GM12875 (cell line): Measurements from ENCODE around the gene VAV2.

Source experiments
- H3K4me3 ChIP-seq: one replicate; pipeline ENCODE4 v1.5.1; 2011; ENCODE audit warnings: low read depth, low read length, control low read depth
- TF ChIP-seq, protein P1 (sequence below): IDR thresholded peaks from 2 replicates; pipeline ENCODE4 v1.5.1; 2011; ENCODE audit warnings: low read depth, mild to moderate bottlenecking, control low read depth, inconsistent platforms, low read length, moderate library complexity, borderline replicate concordance; ENCODE audit not compliant: insufficient read depth

The VAV2 gene

DNA sequence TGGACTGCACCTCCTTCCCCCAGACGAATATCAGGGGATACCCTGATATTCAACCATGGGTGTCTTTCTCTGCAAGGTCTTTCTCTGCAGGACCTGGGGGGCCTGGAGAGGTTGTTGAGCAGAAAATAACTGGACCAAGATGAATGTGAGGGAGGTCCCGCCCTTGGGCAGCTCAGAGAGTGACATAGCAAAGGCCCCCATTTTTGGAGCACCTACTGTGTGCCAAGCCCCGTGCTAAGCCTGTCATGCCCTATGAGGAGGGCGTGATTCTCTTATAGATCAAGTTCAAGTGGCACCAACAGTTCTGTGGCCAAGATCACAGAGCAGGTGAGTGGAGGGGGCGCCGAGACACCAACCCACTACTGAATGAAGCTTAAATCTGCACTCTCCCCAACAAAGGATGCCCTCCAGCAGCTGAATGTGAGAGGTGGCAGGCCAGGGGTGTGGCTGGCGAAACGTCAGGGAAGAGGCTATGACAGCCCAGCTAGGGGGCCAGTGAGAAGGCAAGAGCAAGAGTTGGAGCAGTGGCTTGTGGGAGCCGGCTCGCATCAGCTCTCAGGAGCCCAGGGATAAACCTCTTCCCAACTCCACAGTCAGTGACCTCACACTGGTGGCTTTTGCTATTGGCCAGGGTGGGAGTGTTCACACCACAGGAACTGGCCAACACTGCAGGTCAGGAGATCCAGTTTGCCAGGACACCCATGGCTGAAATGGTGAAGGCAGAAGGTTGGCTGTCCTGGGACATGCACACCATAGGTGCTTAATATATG lies 259.3 kb downstream of the VAV2 start:
- TF ChIP-seq, protein P1, sequence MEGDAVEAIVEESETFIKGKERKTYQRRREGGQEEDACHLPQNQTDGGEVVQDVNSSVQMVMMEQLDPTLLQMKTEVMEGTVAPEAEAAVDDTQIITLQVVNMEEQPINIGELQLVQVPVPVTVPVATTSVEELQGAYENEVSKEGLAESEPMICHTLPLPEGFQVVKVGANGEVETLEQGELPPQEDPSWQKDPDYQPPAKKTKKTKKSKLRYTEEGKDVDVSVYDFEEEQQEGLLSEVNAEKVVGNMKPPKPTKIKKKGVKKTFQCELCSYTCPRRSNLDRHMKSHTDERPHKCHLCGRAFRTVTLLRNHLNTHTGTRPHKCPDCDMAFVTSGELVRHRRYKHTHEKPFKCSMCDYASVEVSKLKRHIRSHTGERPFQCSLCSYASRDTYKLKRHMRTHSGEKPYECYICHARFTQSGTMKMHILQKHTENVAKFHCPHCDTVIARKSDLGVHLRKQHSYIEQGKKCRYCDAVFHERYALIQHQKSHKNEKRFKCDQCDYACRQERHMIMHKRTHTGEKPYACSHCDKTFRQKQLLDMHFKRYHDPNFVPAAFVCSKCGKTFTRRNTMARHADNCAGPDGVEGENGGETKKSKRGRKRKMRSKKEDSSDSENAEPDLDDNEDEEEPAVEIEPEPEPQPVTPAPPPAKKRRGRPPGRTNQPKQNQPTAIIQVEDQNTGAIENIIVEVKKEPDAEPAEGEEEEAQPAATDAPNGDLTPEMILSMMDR: no peak
- H3K4me3 ChIP-seq: no peak overlapping the region

DNA sequence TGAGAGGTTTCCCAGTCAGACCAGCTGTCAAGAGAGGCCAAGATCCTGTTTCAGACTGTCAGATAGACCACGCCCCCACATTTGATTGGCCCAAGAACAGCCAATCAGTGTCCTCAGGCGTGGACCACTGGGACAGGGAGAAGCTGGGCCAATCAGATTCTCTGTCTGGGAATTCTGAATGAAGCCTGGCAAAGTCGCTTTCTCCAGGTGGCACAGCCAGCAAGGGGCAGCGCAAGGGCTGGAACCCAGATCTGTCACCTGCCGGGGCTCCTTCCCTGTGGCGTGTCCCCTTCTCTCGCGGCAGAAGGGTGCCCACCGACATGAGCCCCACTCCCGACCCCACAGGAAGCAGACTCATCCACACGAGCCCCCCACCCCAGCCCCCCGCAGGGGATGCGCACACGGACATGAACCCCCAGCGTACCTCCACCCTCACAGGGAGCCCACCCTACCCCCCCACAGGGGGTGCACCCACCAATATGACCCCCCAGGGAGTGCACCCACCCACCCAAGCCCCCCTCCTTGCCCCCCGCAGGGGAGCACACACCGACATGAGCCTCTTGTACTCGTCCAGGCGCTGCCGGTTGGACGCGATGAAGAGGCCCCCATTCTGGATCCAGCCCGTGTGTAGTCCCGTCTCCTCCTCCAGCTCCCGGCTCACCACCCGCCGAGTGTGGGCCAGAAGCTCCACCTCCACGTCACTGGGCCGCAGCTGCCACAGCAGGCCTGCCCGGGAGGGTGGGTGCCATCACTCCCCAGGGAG lies 260.1 kb downstream of the VAV2 start:
- no peak overlapping the region for H3K4me3 ChIP-seq
- TF ChIP-seq, protein P1: no peak

DNA sequence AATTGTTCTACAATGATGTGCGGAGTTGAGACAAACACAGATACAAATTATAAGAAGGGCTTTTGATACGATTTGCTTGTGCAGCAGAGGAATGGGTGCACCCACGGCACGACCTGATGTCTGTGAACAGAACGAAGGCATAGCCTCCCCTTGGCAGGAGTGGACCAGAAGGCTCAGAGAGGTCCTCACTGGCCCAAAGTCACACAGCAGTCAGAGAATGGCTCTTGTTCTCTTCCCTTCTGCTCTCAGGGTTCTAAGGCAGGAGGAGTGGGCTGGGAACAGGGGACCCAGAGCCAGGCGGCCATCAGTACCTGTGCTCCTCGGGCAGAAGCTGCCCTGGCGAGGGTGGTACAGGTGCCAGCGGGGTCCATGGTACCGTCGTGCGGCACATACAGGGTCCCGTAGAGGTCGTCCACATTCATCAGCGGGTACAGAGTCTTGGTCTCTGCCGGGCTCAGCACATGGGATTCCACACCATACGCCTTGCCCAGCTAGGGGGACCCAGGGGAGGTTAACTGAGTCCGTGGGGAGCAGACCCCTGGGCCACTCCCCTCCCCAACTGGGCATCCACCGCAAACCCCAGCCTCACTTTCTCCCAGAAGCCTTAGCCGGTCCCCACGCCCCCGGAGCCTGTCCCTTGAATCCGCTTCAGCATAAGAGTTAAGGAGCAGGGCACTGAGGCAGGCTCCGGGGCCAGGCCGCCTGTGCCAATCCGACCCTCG lies 261.0 kb downstream of the VAV2 start:
- no peak overlapping the region for H3K4me3 ChIP-seq
- TF ChIP-seq, protein P1: no peak

DNA sequence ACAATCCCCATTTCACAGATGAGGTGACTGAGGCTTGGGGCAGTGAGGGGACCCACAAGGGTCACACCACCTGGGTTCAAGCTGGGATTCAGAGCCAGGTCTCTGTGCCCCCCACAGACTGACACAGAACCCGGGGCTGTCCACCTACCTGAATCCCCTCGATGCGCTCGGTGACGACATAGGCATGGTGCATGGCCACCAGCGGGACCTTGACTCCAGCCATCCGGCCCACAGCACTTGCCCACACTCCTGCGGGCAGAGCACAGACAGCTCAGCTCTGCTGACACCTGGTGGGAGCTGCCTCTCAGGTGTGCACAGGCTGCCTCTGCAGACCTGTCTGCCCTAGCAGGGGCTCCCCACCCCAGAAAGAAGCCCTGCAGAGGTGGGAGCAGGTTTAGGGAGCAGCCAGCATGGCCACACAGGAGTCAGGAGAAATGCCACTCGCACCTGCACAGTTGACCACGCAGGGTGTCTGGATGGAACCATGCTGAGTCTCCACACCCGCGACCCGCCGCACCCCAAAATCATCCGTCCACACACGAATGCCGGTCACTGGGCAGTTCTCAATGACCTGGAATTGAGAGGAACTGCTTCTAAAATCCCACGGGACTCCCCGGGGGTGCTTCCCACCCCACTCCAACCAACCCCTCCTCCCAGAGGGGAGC lies 262.4 kb downstream of the VAV2 start:
- TF ChIP-seq, protein P1: no peak
- H3K4me3 ChIP-seq: no peak overlapping the region

DNA sequence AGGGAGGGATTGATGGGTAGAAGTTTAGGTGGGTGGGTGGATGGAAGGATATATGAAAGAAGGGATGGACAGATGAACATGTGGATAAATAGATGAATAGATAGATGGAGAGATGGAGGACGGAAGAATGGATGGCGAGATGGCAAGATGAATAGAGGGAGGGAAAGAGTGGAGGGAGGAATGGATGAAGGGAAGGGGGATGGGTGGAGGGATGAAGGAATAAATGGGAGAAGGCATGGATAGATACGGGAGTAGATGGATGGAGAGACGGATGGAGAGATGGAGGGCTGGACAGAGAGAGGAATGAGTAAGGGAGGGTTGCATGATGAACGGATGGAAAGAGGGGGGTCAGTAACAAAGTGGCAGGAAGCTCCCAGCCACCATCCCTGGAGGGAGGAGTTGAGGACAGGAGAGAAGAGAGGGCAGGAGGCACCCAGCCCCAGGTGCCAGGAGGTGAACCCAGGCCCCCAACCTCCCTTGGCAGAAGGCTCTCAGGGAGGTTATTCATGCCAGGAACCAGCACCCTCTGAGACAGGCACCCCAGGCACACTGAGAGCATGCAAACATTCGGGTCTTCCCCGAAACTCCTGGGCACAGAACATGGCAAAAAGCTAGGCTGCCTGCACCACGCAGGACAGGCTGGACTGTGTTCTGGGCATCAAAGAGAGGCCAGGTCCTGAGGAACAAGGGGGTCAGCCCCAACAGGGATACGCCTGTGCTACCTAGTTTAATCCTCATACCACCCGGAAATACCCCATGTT lies 263.1 kb downstream of the VAV2 start:
- TF ChIP-seq, protein P1: no peak
- no peak overlapping the region for H3K4me3 ChIP-seq

DNA sequence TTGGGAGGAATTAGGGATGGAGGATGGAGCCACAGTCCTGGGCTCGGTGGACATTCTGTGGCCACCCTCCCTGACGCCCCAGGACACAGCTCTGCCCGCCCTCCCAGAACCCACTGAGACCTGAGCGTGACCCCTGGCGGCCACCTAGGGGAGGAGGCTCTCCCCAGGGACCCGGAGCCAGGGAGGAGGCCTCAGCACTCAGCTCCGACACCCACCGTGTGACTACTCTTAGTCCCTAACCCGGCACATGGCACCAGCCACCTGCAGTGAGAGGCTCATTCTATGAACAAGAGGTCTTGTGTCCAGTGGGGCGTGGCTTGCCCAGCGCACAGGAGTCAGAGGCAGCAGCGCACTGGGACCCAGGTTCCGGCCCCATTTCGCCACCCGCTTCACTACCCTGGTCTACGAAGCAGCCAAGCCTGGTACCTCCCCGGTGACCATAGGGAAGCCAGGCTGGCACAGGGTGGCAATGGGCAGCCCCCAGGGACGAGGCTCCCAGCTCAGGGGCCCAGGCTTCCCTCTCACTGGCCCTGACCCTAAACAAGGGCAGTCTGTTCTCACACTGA lies 264.2 kb downstream of the VAV2 start:
- TF ChIP-seq, protein P1: no peak
- no peak overlapping the region for H3K4me3 ChIP-seq
